Cardiac muscle cell (in vitro differentiated cells and primary cell): ENCODE data around the gene ASCL5. TPM values are rescaled to one million over a fixed set of nuclear protein-coding genes. Genes with fewer than 3 reads are reported as not detected.
A peak's percentile ranks its signal among the peaks of the same experiment; 100 is the strongest.

Experiments used
- DNase-seq, 2 donors: peaks; one replicate each; pipeline versions ENCODE4 v3.0.0 to v3.0.0-alpha.2; 2010 to 2017; ENCODE audit warnings: low read depth in 1 of 2, low spot score in 1 of 2
- H3K27ac ChIP-seq: fragments of 200-600 bp; sonication (generic); 2 replicates; pipeline ENCODE4 v1.5.1; 2016
- H3K27me3 ChIP-seq: fragments of 200-600 bp; sonication (generic); 2 replicates; pipeline ENCODE4 v1.6.0; 2016; ENCODE audit warnings: control low read depth
- H3K36me3 ChIP-seq: fragments of 200-600 bp; sonication (generic); 2 replicates; pipeline ENCODE4 v1.5.1; 2016; ENCODE audit warnings: control low read depth
- H3K4me1 ChIP-seq: fragments of 200-600 bp; sonication (generic); 2 replicates; pipeline ENCODE4 v1.8.1; 2017; ENCODE audit warnings: low read depth, mild to moderate bottlenecking, mixed run types
- H3K4me3 ChIP-seq: fragments of 200-600 bp; sonication (generic); 2 replicates; pipeline ENCODE4 v1.5.1; 2016; ENCODE audit warnings: mild to moderate bottlenecking
- H3K9me3 ChIP-seq: fragments of 200-600 bp; sonication (generic); 2 replicates; pipeline ENCODE4 v1.5.1; 2017; ENCODE audit warnings: low read depth, mild to moderate bottlenecking, control low read depth
- CTCF ChIP-seq: IDR thresholded peaks from 2 replicates; pipeline ENCODE4 v1.5.1; 2012; ENCODE audit warnings: low read depth, mild to moderate bottlenecking, low read length
- polyA plus RNA-seq: library from polyadenylated mRNA; unstranded; fragments of >200 nt; fragmentation: Nextera tagmentation; extraction: Ambion mirVana; gene quantifications from 2 replicates; pipeline ENCODE4 v1.2.1, GENCODE V29; 2016
- total RNA-seq: library from RNA; depleted of rRNA; stranded (reverse); fragments of >200 nt; gene quantifications from 2 replicates; pipeline ENCODE4 v1.2.3, GENCODE V29; 2016

Gene ASCL5
- total and polyA plus RNA-seq, 2 experiments from 2014 or later = 0.18 TPM; not detected in 1

DNA sequence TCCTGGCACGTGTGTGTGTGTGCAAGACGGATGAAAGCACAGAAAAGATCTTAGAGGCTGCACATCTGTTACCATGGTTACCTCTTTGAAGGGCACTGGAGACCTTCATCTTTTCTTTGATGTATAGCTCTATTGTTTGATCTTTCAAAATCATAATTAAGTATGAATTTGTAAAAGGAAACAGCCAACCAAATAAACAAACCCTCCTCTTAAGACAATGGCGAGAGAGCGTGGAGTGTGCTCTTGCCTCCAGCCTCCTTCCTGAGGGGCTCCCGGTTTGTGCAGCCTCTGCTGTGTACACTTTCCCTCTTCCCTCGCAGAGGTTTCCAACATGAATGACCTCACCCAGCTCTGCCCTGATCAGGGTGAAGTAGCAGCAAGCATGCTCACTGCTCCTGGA is 42.7 kb downstream of the ASCL5 start:
- Histone ChIP-seq H3K4me3 (no peak overlapping the region), H3K9me3 (no peaks in the 10 kb centered on the region), H3K27me3 (no peaks in the 10 kb centered on the region), H3K36me3 (no peaks in the 10 kb centered on the region), H3K27ac (no peak overlapping the region), H3K4me1 (peaks cover 1% of the 10 kb centered on the region)
- no peak for DNase-seq
- TF ChIP-seq CTCF = no peak

DNA sequence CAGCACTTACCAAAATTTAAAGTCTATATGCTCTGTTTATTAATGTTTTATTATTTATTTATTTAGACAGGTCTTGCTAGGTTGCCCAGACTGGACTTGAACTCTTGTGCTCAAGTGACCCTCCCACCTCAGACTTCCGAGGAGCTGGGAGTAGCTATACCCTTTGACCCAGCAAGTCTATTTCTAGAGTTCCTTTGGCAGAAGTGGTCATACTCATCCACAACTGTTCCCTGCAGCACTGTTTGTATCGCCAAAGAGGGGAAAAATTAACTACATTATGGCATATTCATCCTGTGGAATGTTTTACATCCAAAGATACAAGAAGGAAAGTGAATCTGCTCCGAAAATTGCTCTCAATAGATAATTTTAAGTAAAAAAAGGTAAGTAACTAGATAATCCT is 43.2 kb downstream of the ASCL5 start:
- Histone ChIP-seq H3K27me3 (no peaks in the 10 kb centered on the region), H3K27ac (no peak overlapping the region), H3K4me1 (no peaks in the 10 kb centered on the region), H3K9me3 (no peaks in the 10 kb centered on the region), H3K36me3 (no peaks in the 10 kb centered on the region), H3K4me3 (no peak overlapping the region)
- no peak for DNase-seq
- no peak for TF ChIP-seq CTCF

DNA sequence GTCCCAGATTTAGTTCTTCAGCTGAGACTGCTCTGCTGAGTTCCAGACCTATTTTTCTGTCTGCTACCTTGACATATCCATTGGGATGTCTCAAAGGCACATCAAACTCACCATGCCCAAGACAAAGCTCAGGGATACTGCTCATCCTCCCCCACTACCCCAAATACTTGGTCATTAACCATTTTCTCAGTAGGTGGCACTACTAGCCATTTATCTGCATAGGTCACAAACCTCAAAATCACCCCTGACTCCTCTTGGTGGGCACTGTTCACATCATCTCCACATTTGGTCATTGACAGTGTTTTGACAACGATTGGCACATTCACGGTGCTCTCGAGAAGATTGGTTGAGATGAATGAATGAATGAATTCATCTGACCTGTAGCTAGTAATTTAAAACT is 46.8 kb downstream of the ASCL5 start:
- Histone ChIP-seq H3K27ac (no peak overlapping the region), H3K9me3 (no peaks in the 10 kb centered on the region), H3K4me1 (no peaks in the 10 kb centered on the region), H3K36me3 (no peaks in the 10 kb centered on the region), H3K27me3 (no peaks in the 10 kb centered on the region), H3K4me3 (no peak overlapping the region)
- DNase-seq = no peak
- TF ChIP-seq CTCF = no peak

- Histone ChIP-seq H3K4me3 (no peak overlapping the region), H3K4me1 (no peaks in the 10 kb centered on the region), H3K27ac (no peak overlapping the region), H3K9me3 (no peaks in the 10 kb centered on the region), H3K36me3 (no peaks in the 10 kb centered on the region), H3K27me3 (no peaks in the 10 kb centered on the region)
- TF ChIP-seq CTCF = no peak
- DNase-seq = no peak
Measured at GRCh38 chr1:201077736-201078135, 49.2 kb downstream of the ASCL5 start.

GRCh38 chr1:201077116-201077515 is 49.9 kb downstream of the ASCL5 start:
- no peaks in the 10 kb centered on the region for H3K9me3 ChIP-seq
- no peak overlapping the region for H3K4me3 ChIP-seq
- DNase-seq = no peak
- no peak for TF ChIP-seq CTCF
- H3K27ac ChIP-seq = no peak overlapping the region
- no peaks in the 10 kb centered on the region for H3K36me3 ChIP-seq
- H3K4me1 ChIP-seq = no peaks in the 10 kb centered on the region
- no peaks in the 10 kb centered on the region for H3K27me3 ChIP-seq

DNA sequence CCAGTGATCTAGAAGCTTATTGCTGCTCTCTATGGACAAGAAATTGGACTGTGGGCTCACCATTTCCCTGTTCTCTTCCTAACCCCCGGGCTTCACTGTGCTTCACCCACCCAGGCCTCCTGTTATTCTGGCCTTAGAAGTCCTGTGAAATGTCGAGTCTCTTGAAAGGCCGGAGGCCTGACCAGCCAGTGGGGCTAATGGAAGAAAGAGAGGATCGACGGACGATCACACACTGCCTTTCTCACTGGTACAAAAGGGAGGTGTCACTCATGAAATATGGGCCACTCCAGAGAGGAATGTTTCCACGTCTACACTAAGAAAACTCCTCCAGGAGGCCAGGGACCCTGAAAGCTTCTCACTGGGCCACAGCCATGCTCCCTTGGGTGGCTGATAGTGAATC is 50.9 kb downstream of the ASCL5 start:
- no peak overlapping the region for H3K4me3 ChIP-seq
- no peak overlapping the region for H3K27ac ChIP-seq
- H3K9me3 ChIP-seq = no peaks in the 10 kb centered on the region
- peaks cover 4% of the 10 kb centered on the region for H3K4me1 ChIP-seq
- no peak for TF ChIP-seq CTCF
- H3K27me3 ChIP-seq = no peaks in the 10 kb centered on the region
- H3K36me3 ChIP-seq = no peaks in the 10 kb centered on the region
- peak in 1 of 2 donors; percentile 27 for DNase-seq
